B cell (primary cell): ENCODE measurements around the gene MUC6. TPM values are rescaled to one million over a fixed set of nuclear protein-coding genes. Genes with fewer than 3 reads are reported as not detected.

ENCODE experiments used
- ATAC-seq: fragments of 200-7000 bp; cut with Tn5 transposase; one replicate; pipeline ENCODE4 v1.10.0; 2021; ENCODE audit warnings: low read depth, mild to moderate bottlenecking, moderate number of reproducible peaks, moderate library complexity
- CTCF ChIA-PET: fragments of 350-600 bp; sonication (Branson Sonifier 250); formaldehyde crosslinking; loops from one replicate; lab custom pipeline; 2021; ENCODE audit warnings: antibody characterized with exemption, inconsistent platforms; lab: Charles Lee
- POLR2A ChIA-PET: fragments of 350-600 bp; sonication (Branson Sonifier 250); formaldehyde crosslinking; loops from one replicate; lab custom pipeline; 2021; ENCODE audit warnings: antibody characterized with exemption; lab: Charles Lee
- DNase-seq: peaks from one replicate; pipeline ENCODE4 v3.0.0; 2013
- H2AFZ ChIP-seq: 2 replicates; pipeline ENCODE4 v1.6.1; 2012; ENCODE audit warnings: mild to moderate bottlenecking, low read depth, low read length; ENCODE audit not compliant: insufficient read depth, poor library complexity, severe bottlenecking
- H3K27ac ChIP-seq, 2 donors: 1 replicate in 1 of 2; 2 replicates in 1 of 2; pipeline ENCODE4 v1.5.1; 2012 to 2013; ENCODE audit warnings: low read length in 2 of 2, mild to moderate bottlenecking in 2 of 2, moderate library complexity in 1 of 2
- H3K27me3 ChIP-seq, 4 experiments: fragments of 200-600 bp in 1 of 4; sonication (generic) in 1 of 4; replicated peaks in 1 of 4; 1 replicate in 2 of 4; 2 replicates in 2 of 4; pipeline versions ENCODE4 v1.6.1 to v1.7.0; 2013 to 2016; ENCODE audit warnings: low read length in 3 of 4, mild to moderate bottlenecking in 2 of 4, mixed read lengths in 1 of 4, moderate library complexity in 1 of 4; ENCODE audit not compliant: insufficient read depth in 4 of 4, control insufficient read depth in 3 of 4; ENCODE audit errors: control extremely low read depth in 1 of 4
- H3K36me3 ChIP-seq, 2 experiments: replicated peaks in 1 of 2; 1 replicate in 1 of 2; 2 replicates in 1 of 2; pipeline versions ENCODE4 v1.6.1 to v1.7.1; 2013; ENCODE audit warnings: low read length in 1 of 2; ENCODE audit not compliant: insufficient read depth in 2 of 2, control insufficient read depth in 1 of 2; ENCODE audit errors: control extremely low read depth in 1 of 2, extremely low read depth in 1 of 2
- H3K4me1 ChIP-seq, 2 donors: fragments of 200-600 bp in 1 of 2; sonication (generic) in 1 of 2; 1 replicate in 1 of 2; 2 replicates in 1 of 2; pipeline versions ENCODE4 v1.5.1 to v1.6.1; 2013 to 2017; ENCODE audit warnings: low read length in 2 of 2; ENCODE audit not compliant: control insufficient read depth in 2 of 2, insufficient read depth in 2 of 2
- H3K4me2 ChIP-seq: replicated peaks from 2 replicates; pipeline ENCODE3; 2012; ENCODE audit warnings: mild to moderate bottlenecking, low read depth, low read length; ENCODE audit not compliant: poor library complexity, severe bottlenecking
- H3K4me3 ChIP-seq, 5 experiments: fragments of 200-600 bp in 1 of 5; sonication (generic) in 1 of 5; 1 replicate in 3 of 5; 2 replicates in 2 of 5; pipeline versions ENCODE4 v1.5.1 to v1.7.0; 2011 to 2016; ENCODE audit warnings: low read length in 4 of 5, mild to moderate bottlenecking in 4 of 5, low read depth in 2 of 5, control low read depth in 1 of 5, moderate library complexity in 1 of 5; ENCODE audit not compliant: insufficient read depth in 1 of 5; ENCODE audit errors: control extremely low read depth in 1 of 5, extremely low read depth in 1 of 5
- H3K79me2 ChIP-seq: fragments of 200-600 bp; sonication (generic); one replicate; pipeline ENCODE4 v1.6.0; 2016; ENCODE audit warnings: low read length; ENCODE audit not compliant: control insufficient read depth, insufficient read depth
- H3K9ac ChIP-seq: fragments of 200-600 bp; sonication (generic); 2 replicates; pipeline ENCODE4 v1.6.1; 2017; ENCODE audit warnings: mild to moderate bottlenecking, low read length, moderate library complexity
- H3K9me3 ChIP-seq, 3 donors: one replicate each; pipeline versions ENCODE4 v1.6.1 to v1.7.1; 2013; ENCODE audit warnings: low read length in 2 of 3; ENCODE audit not compliant: control insufficient read depth in 2 of 3, insufficient read depth in 1 of 3; ENCODE audit errors: control extremely low read depth in 1 of 3
- H4K20me1 ChIP-seq: 2 replicates; pipeline ENCODE4 v1.6.0; 2012; ENCODE audit warnings: mild to moderate bottlenecking, low read length; ENCODE audit not compliant: insufficient read depth, control insufficient read depth, poor library complexity, severe bottlenecking
- H3K27ac Mint-ChIP-seq: one replicate; pipeline ENCODE4 v1.8.0; 2021; ENCODE audit warnings: mixed read lengths
- H3K27me3 Mint-ChIP-seq: one replicate; pipeline ENCODE4 v1.8.0; 2021; ENCODE audit warnings: mixed read lengths
- H3K4me1 Mint-ChIP-seq: one replicate; pipeline ENCODE4 v1.8.0; 2021; ENCODE audit warnings: mixed read lengths
- H3K4me3 Mint-ChIP-seq: one replicate; pipeline ENCODE4 v1.8.0; 2021; ENCODE audit warnings: mixed read lengths
- H3K9me3 Mint-ChIP-seq: one replicate; pipeline ENCODE4 v1.8.0; 2022; ENCODE audit warnings: mixed read lengths; ENCODE audit not compliant: insufficient read depth
- EZH2 ChIP-seq: IDR thresholded peaks from 2 replicates; pipeline ENCODE4 v1.6.1; 2012; ENCODE audit warnings: borderline replicate concordance, low read depth, mild to moderate bottlenecking, moderate library complexity, low read length; ENCODE audit not compliant: insufficient read depth, poor library complexity, severe bottlenecking
- WGBS: methylation state at CpG from one replicate; pipeline ENCODE4 v1.1.5; 2013; ENCODE audit warnings: missing lambda C conversion rate; ENCODE audit not compliant: insufficient coverage; 5-methylcytosine and 5-hydroxymethylcytosine counted together
- intact Hi-C: fragments of 100-400 bp; cut with micrococcal nuclease; formaldehyde crosslinking; loops from one replicate; pipeline ENCODE4 v1.10.0; 2022
- polyA plus RNA-seq: library from polyadenylated mRNA; depleted of rRNA; stranded (reverse); fragments of >200 nt; gene quantifications from 2 replicates; pipeline ENCODE4 v1.2.3, GENCODE V29; 2012
- total RNA-seq, 2 donors: library from RNA; stranded (reverse); fragments of 120-200 nt in 1 of 2; gene quantifications; 1 replicate in 1 of 2; 2 replicates in 1 of 2; pipeline versions ENCODE4 v1.2.3 to v1.2.4, GENCODE V29; 2013 to 2022
- TF ChIP-seq, protein P1 (sequence below): fragments of 200-600 bp; IDR thresholded peaks from one replicate; pipeline ENCODE4 v1.8.0; 2022; ENCODE audit warnings: antibody characterized with exemption, mild to moderate bottlenecking

MUC6 gene
- total and polyA plus RNA-seq, 2 donors (not counting 1 experiment from before 2014, with no cell fraction given): not detected

- Mint-ChIP-seq H3K4me1 (no peaks in the 10 kb centered on the region), H3K4me3 (no peak overlapping the region), H3K27me3 (no peaks in the 10 kb centered on the region), H3K27ac (no peak overlapping the region), H3K9me3 (no peaks in the 10 kb centered on the region)
- ATAC-seq: no peak
- H3K4me2 ChIP-seq: no peak overlapping the region
- intact Hi-C loops: no loop called here
- no peak for TF ChIP-seq EZH2
- TF ChIP-seq, protein P1, sequence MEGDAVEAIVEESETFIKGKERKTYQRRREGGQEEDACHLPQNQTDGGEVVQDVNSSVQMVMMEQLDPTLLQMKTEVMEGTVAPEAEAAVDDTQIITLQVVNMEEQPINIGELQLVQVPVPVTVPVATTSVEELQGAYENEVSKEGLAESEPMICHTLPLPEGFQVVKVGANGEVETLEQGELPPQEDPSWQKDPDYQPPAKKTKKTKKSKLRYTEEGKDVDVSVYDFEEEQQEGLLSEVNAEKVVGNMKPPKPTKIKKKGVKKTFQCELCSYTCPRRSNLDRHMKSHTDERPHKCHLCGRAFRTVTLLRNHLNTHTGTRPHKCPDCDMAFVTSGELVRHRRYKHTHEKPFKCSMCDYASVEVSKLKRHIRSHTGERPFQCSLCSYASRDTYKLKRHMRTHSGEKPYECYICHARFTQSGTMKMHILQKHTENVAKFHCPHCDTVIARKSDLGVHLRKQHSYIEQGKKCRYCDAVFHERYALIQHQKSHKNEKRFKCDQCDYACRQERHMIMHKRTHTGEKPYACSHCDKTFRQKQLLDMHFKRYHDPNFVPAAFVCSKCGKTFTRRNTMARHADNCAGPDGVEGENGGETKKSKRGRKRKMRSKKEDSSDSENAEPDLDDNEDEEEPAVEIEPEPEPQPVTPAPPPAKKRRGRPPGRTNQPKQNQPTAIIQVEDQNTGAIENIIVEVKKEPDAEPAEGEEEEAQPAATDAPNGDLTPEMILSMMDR: no peak
- no peaks in the 10 kb centered on the region for H3K4me1 ChIP-seq
- H2AFZ ChIP-seq: no peak overlapping the region
- peaks cover 4 to 58% of the 10 kb centered on the region in 2 experiments for H3K36me3 ChIP-seq
- POLR2A ChIA-PET: no interaction called here
- no peak overlapping the region for H3K4me3 ChIP-seq
- no peak for DNase-seq
- H4K20me1 ChIP-seq: peaks cover 12% of the 10 kb centered on the region
- no peaks in the 10 kb centered on the region for H3K27me3 ChIP-seq
- WGBS: 98% methylated on average over 20 of the region's 20 CpGs
- H3K79me2 ChIP-seq: peaks cover under 1% of the 10 kb centered on the region
- no peaks in the 10 kb centered on the region for H3K9me3 ChIP-seq
- no peak overlapping the region for H3K9ac ChIP-seq
- no peak overlapping the region for H3K27ac ChIP-seq
- CTCF ChIA-PET: no interaction called here
These were observed 50.7 kb downstream of the MUC6 start for GRCh38 chr11:985848-986247.

GRCh38 chr11:985406-985805 lies 51.1 kb downstream of the MUC6 start:
- TF ChIP-seq, protein P1: no peak
- no peak for TF ChIP-seq EZH2
- no peaks in the 10 kb centered on the region for H3K9me3 Mint-ChIP-seq
- intact Hi-C loops: no loop called here
- Histone ChIP-seq H4K20me1 (peaks cover 8% of the 10 kb centered on the region), H3K27ac (no peak overlapping the region), H2AFZ (no peak overlapping the region), H3K79me2 (no peaks in the 10 kb centered on the region), H3K4me2 (no peak overlapping the region), H3K9ac (no peak overlapping the region), H3K36me3 (peaks cover 4 to 60% of the 10 kb centered on the region in 2 experiments), H3K4me1 (no peaks in the 10 kb centered on the region), H3K27me3 (no peaks in the 10 kb centered on the region), H3K4me3 (no peak overlapping the region), H3K9me3 (no peaks in the 10 kb centered on the region)
- H3K4me3 Mint-ChIP-seq: no peak overlapping the region
- no peak for DNase-seq
- 100% methylated on average over 18 of the region's 21 CpGs for whole genome bisulfite sequencing
- no peak overlapping the region for H3K27ac Mint-ChIP-seq
- H3K4me1 Mint-ChIP-seq: no peaks in the 10 kb centered on the region
- H3K27me3 Mint-ChIP-seq: no peaks in the 10 kb centered on the region
- ATAC-seq: no peak
- ChIA-PET POLR2A (no interaction called here), CTCF (no interaction called here)
